Fibroblast of the aortic adventitia (primary cell): ENCODE results near the gene GPC6. TPM values are rescaled to one million over a fixed set of nuclear protein-coding genes. Genes with fewer than 3 reads are reported as not detected.
A peak's percentile ranks its signal among the peaks of the same experiment; 100 is the strongest.

Source experiments
- DNase-seq: peaks from one replicate; pipeline ENCODE4 v3.0.0-alpha.2; 2010; ENCODE audit warnings: low read depth
- H3K4me3 ChIP-seq: 2 replicates; pipeline ENCODE4 v1.5.1; 2011; ENCODE audit warnings: low read depth, mild to moderate bottlenecking, control low read depth, low read length, moderate library complexity
- CTCF ChIP-seq: IDR thresholded peaks from 2 replicates; pipeline ENCODE4 v1.5.1; 2011; ENCODE audit warnings: mild to moderate bottlenecking, low read length, control low read depth, inconsistent platforms; ENCODE audit not compliant: insufficient read depth
- total RNA-seq: library from RNA; depleted of rRNA; stranded (reverse); fragments of >200 nt; gene quantifications from 2 replicates; pipeline ENCODE4 v1.2.3, GENCODE V29; 2012; ENCODE audit warnings: low replicate concordance

Gene GPC6
- total RNA-seq, 1 donor: 92.6 TPM

DNA sequence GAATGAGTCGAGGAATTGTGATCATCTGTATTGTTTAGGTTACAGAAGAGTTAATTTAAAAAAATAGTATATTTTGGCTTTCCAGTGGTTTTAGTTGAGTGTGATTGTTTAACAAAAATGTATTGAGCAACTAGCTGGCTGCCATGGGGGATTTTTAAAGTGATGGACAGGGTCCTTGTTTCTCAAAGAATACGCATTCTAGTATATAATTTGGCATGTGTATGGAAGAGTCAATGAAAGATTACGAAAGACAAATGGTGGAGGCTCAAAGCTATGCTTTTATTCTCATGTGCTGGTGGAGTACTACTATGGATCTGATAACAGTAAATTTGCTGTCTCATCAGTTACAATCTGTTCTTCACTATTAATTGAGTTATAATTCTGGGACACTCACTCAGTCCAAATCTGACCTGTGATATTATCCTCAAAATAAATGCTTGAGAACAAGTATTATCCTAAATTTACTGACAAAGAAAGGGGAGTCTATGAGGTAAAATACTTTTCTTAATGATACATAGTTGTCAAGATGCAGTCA lies 240.0 kb downstream of the GPC6 start:
- DNase-seq: peak; percentile 39
- no peak for TF ChIP-seq CTCF

DNA sequence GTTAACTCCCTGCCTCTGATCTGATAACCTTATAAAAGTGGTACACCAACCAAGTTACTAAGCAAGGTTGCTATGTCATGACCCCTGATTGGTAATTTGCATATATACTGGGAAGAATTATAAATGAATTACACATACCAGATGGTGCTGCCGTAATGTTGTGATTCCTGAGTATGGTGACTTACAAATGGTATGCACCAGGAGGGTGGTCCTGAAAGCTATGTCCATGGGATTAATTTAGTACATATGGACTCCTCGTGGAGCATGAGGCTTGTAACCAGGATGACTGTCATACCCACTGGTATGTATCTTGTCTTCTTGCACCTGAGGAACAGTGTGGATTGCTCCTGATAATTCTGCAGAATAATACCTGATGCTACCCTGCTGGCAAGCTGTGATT lies 240.6 kb downstream of the GPC6 start:
- H3K4me3 ChIP-seq: no peak overlapping the region
- DNase-seq: no peak
- no peak for TF ChIP-seq CTCF

More for the DNA sequence above, 240.0 kb downstream of the GPC6 start:
- H3K4me3 ChIP-seq: no peak overlapping the region

- DNase-seq: no peak
- H3K4me3 ChIP-seq: no peak overlapping the region
- no peak for TF ChIP-seq CTCF
These were observed 241.8 kb downstream of the GPC6 start for GRCh38 chr13:93468433-93468832.

DNA sequence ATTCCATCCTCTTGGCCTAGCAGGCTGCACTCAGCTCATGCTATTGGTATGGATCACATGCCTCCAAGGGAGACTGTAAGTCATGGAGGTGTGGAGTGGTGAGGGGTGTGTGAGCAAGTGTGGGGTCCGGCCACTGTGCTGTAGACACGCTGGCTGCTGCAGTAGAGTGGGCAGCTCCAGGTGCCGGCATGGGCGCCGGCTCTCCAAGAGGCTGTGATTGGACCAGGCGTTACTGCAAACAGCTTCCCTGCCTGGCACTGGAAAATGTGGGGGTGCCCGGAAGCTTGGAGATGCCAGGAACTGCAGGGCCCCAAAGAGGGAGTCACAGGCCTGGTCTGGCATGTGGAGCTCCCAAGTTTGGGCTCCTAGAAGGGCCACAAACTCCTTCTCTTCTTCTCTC lies 245.7 kb downstream of the GPC6 start:
- DNase-seq: no peak
- no peak overlapping the region for H3K4me3 ChIP-seq
- TF ChIP-seq CTCF: no peak

DNA sequence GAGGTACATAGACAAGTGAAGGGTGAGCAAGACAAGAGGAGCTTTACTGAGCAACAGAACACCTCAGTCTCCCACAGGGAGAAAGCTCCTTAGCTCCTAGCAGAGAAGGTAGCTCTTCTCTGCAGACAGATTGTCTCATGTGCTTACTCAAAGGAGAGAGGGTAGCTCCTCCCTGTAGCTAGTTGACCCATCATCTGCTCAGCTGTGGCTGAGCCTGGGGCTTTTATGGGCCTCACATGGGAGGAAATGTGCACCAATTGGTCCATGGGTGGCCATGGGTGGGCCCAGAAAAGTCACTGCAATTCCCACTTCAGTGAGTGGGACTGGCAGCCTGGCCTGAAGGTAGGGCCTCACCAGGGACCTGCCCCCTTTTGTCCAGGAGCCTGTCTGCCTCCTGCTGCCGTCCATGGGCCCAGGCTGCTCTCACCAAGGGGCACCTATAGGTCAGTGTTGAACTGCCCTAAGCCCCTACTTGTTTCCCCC lies 246.2 kb downstream of the GPC6 start:
- TF ChIP-seq CTCF: no peak
- no peak for DNase-seq
- H3K4me3 ChIP-seq: no peak overlapping the region

- DNase-seq: no peak
- TF ChIP-seq CTCF: no peak
- no peak overlapping the region for H3K4me3 ChIP-seq
These were observed 247.0 kb downstream of the GPC6 start for GRCh38 chr13:93473441-93474270.
